Iris pigment epithelial cell (primary cell): ENCODE results near the gene SCARB1.
A peak's percentile ranks its signal among the peaks of the same experiment; 100 is the strongest.

Experiments
- DNase-seq: peaks from one replicate; pipeline ENCODE4 v3.0.0-alpha.2; 2011; ENCODE audit warnings: low read depth

Gene SCARB1

GRCh38 chr12:124883263-124884130, 19.8 kb upstream of the SCARB1 start:
- DNase-seq, result no peak

- peak; percentile 43 for DNase-seq
Measured at GRCh38 chr12:124881123-124881522, 17.5 kb upstream of the SCARB1 start.

GRCh38 chr12:124880335-124880734, 16.7 kb upstream of the SCARB1 start:
- DNase-seq, result peak; percentile 62

- no peak for DNase-seq
Measured at GRCh38 chr12:124878795-124879516, 15.3 kb upstream of the SCARB1 start.

GRCh38 chr12:124877423-124877822, 13.8 kb upstream of the SCARB1 start:
- no peak for DNase-seq

- no peak for DNase-seq
Measured at GRCh38 chr12:124876171-124876570, 12.5 kb upstream of the SCARB1 start.

- DNase-seq, result no peak
Measured at GRCh38 chr12:124875803-124876132, 12.1 kb upstream of the SCARB1 start.

GRCh38 chr12:124874988-124875802, 11.5 kb upstream of the SCARB1 start:
- DNase-seq, result no peak

GRCh38 chr12:124874188-124874587, 10.5 kb upstream of the SCARB1 start:
- DNase-seq, result no peak

- no peak for DNase-seq
Measured at GRCh38 chr12:124872068-124872719, 8.5 kb upstream of the SCARB1 start.

GRCh38 chr12:124871297-124871696, 7.6 kb upstream of the SCARB1 start:
- DNase-seq, result no peak

- no peak for DNase-seq
Measured at GRCh38 chr12:124870515-124870914, 6.9 kb upstream of the SCARB1 start.

- DNase-seq, result no peak
Measured at GRCh38 chr12:124869059-124869665, 5.5 kb upstream of the SCARB1 start.

- no peak for DNase-seq
Measured at GRCh38 chr12:124868252-124869058, 4.8 kb upstream of the SCARB1 start.

GRCh38 chr12:124867401-124867930, 3.8 kb upstream of the SCARB1 start:
- DNase-seq, result peak; percentile 88

GRCh38 chr12:124866883-124867400, 3.3 kb upstream of the SCARB1 start:
- no peak for DNase-seq

- no peak for DNase-seq
Measured at GRCh38 chr12:124866195-124866882, 2.7 kb upstream of the SCARB1 start.

- DNase-seq, result no peak
Measured at GRCh38 chr12:124865728-124866127, 2.1 kb upstream of the SCARB1 start.

GRCh38 chr12:124864326-124864752, 675 bp upstream of the SCARB1 start:
- no peak for DNase-seq
